K562 (cell line): ENCODE data around the gene GLE1. TPM values are rescaled to one million over a fixed set of nuclear protein-coding genes. Genes with fewer than 3 reads are reported as not detected.
A peak's percentile ranks its signal among the peaks of the same experiment; 100 is the strongest.

Experiments
- ARID1B ChIP-seq: fragments of 450-650 bp; IDR thresholded peaks from 2 replicates; pipeline ENCODE4 v1.6.1; 2016; ENCODE audit warnings: antibody characterized with exemption, mild to moderate bottlenecking, inconsistent platforms
- CAMTA2 ChIP-seq: fragments of 250-450 bp; sonication (Bioruptor Pico); conservative IDR thresholded peaks from 2 replicates; pipeline ENCODE4 v1.5.1; 2022
- CEBPZ ChIP-seq: fragments of 150-350 bp; IDR thresholded peaks from 2 replicates; pipeline ENCODE4 v1.6.1; 2014; ENCODE audit warnings: low read depth, mild to moderate bottlenecking, low read length, borderline replicate concordance
- ELF1 ChIP-seq: fragments of 200-800 bp; sonication (Bioruptor generic); IDR thresholded peaks from 2 replicates; pipeline ENCODE4 v1.6.1; 2016; ENCODE audit warnings: missing genetic modification characterization, missing compliant biosample characterization
- ETV6 ChIP-seq, 3 experiments: fragments of 150-350 bp in 1 of 3; sonication (generic) in 1 of 3; formaldehyde crosslinking in 1 of 3; IDR thresholded peaks; 2 replicates each; pipeline versions ENCODE4 v1.6.1 to v1.8.0; 2014 to 2022; ENCODE audit warnings: borderline replicate concordance in 2 of 3, low read depth in 2 of 3, antibody characterized with exemption in 1 of 3, low read length in 1 of 3, mild to moderate bottlenecking in 1 of 3, missing genetic modification reagents in 1 of 3
- HDAC1 ChIP-seq, 2 experiments: fragments of 450-650 bp; IDR thresholded peaks; 2 replicates each; pipeline ENCODE4 v1.6.1; 2016 to 2017; ENCODE audit warnings: inconsistent platforms in 1 of 2, mild to moderate bottlenecking in 1 of 2, moderate library complexity in 1 of 2
- HLTF ChIP-seq: fragments of 450-650 bp; IDR thresholded peaks from 2 replicates; pipeline ENCODE4 v1.6.1; 2016
- L3MBTL2 ChIP-seq: fragments of 450-650 bp; IDR thresholded peaks from 2 replicates; pipeline ENCODE4 v1.6.1; 2016; ENCODE audit warnings: mild to moderate bottlenecking, moderate library complexity
- MLX ChIP-seq, 2 experiments: fragments of 450-650 bp in 1 of 2; sonication (generic) in 1 of 2; formaldehyde crosslinking; conservative IDR thresholded peaks; 2 replicates each; pipeline versions ENCODE4 v1.4.0 to v1.8.1; 2020 to 2022; ENCODE audit warnings: mild to moderate bottlenecking in 1 of 2, missing genetic modification reagents in 1 of 2
- MTA1 ChIP-seq: fragments of 450-650 bp; IDR thresholded peaks from 2 replicates; pipeline ENCODE4 v1.6.1; 2017; ENCODE audit warnings: borderline replicate concordance
- PTBP1 ChIP-seq: fragments of 200-400 bp; formaldehyde crosslinking; IDR thresholded peaks from 2 replicates; pipeline ENCODE4 v1.6.1; 2017; ENCODE audit warnings: low read depth, low read length
- PURB ChIP-seq: sonication (generic); formaldehyde crosslinking; IDR thresholded peaks from 2 replicates; pipeline ENCODE4 v1.9.0; 2021; ENCODE audit warnings: low read depth, mild to moderate bottlenecking, missing genetic modification reagents
- STAT5B ChIP-seq: fragments of 250-450 bp; sonication (Bioruptor Pico); IDR thresholded peaks from 2 replicates; pipeline ENCODE4 v1.8.0; 2021; ENCODE audit warnings: mild to moderate bottlenecking, inconsistent platforms
- USF2 ChIP-seq: sonication (generic); formaldehyde crosslinking; IDR thresholded peaks from 2 replicates; pipeline ENCODE4 v1.5.0; 2020; ENCODE audit warnings: missing genetic modification reagents
- ZNF395 ChIP-seq: fragments of 200-800 bp; sonication (Bioruptor generic); IDR thresholded peaks from 2 replicates; pipeline ENCODE4 v1.6.1; 2017; ENCODE audit warnings: missing genetic modification characterization, missing compliant biosample characterization
- ZNF696 ChIP-seq: fragments of 250-450 bp; sonication (Bioruptor Pico); conservative IDR thresholded peaks from 2 replicates; pipeline ENCODE4 v1.4.0; 2020; ENCODE audit warnings: mild to moderate bottlenecking, moderate library complexity
- ZNF79 ChIP-seq: fragments of 250-450 bp; sonication (Bioruptor Pico); IDR thresholded peaks from 2 replicates; pipeline ENCODE4 v1.4.0; 2020; ENCODE audit warnings: low read depth, mild to moderate bottlenecking, moderate library complexity
- polyA plus RNA-seq, 8 experiments: library from polyadenylated mRNA; depleted of rRNA in 4 of 8; stranded (reverse) in 5 of 8; unstranded in 3 of 8; fragments of >200 nt; fragmentation: Nextera tagmentation in 2 of 8; fragmentation: Illumina TruSeq in 1 of 8; extraction: Ambion mirVana in 2 of 8; extraction: Trizol in 1 of 8; gene quantifications; 2 replicates each; pipeline versions ENCODE4 v1.2.1 to v1.2.3, GENCODE V29; 2011 to 2014; ENCODE audit warnings: inconsistent platforms in 1 of 8, missing spikeins in 1 of 8
- total RNA-seq, 7 experiments: library from RNA; depleted of rRNA in 6 of 7; stranded (reverse); fragments of >200 nt in 6 of 7; fragmentation: Illumina TruSeq in 2 of 7; extraction: Trizol in 2 of 7; gene quantifications; 2 replicates each; pipeline versions ENCODE4 v1.2.1 to v1.2.3, GENCODE V29; 2011 to 2021; ENCODE audit warnings: low replicate concordance in 1 of 7
- TF ChIP-seq, protein P1 (sequence below): fragments of 450-650 bp; IDR thresholded peaks from 2 replicates; pipeline ENCODE4 v1.6.1; 2016

The GLE1 gene
- total and polyA plus RNA-seq, 9 of the 15 experiments (the other 6 are each of a cell fraction or from before 2014, with no cell fraction given) = 15.9 to 44.8 (median 37.6) TPM

DNA sequence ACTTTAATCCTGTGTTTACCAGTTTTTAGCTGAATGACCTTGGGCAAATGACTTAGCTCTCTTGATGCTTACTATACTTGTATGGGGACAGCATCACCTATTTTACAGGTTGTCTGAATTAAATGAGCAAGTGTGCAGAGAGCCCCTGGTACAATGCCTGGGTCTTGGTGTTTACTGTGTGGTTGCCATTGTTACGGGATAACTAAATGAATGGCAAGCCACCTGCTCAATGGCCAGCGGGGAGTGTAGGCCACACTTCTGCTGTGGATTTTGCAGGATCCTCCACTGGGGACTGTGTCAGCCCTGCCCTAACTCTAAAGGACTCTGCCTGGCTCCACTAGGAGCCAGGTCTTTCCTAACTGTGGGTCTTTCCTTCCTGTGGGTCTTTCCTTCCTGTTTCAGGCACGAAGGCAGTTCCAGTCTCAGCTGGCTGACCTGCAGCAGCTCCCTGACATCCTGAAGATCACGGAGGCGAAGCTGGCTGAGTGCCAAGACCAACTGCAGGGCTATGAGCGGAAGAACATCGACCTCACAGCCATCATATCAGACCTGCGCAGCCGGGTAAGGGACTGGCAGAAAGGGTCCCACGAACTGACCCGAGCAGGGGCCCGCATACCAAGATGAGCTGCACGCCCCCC, 10.3 kb upstream of the GLE1 start (continued):
- TF ChIP-seq L3MBTL2 (0 out of 2 replicates have a peak, but pooled peaks have one; percentile 31), ETV6 (IDR thresholded peaks at IDR 0.05; ENCODE audit: borderline replicate concordance in 1 of 2, low read depth in 2 of 2, low read length in 1 of 2) (no peak), ETV6 (CRISPR knock-in tag; IDR thresholded peaks at IDR 0.05; ENCODE audit: borderline replicate concordance) (no peak), ARID1B (peak; percentile 62), ELF1 (no peak), STAT5B (no peak), CAMTA2 (CRISPR knock-in tag) (no peak), USF2 (CRISPR knock-in tag) (no peak), HDAC1 (IDR thresholded peaks at IDR 0.05) (no peak), PTBP1 (no peak), HLTF (no peak), MTA1 (no peak), PURB (CRISPR knock-in tag) (no peak), ZNF395 (CRISPR knock-in tag) (no peak; the same call in 1 of the 2 replicates), ZNF79 (no peak), MLX (CRISPR knock-in tag; conservative IDR thresholded peaks at IDR 0.05) (no peak), CEBPZ (no peak), ZNF696 (CRISPR knock-in tag) (no peak)
- TF ChIP-seq, protein P1, sequence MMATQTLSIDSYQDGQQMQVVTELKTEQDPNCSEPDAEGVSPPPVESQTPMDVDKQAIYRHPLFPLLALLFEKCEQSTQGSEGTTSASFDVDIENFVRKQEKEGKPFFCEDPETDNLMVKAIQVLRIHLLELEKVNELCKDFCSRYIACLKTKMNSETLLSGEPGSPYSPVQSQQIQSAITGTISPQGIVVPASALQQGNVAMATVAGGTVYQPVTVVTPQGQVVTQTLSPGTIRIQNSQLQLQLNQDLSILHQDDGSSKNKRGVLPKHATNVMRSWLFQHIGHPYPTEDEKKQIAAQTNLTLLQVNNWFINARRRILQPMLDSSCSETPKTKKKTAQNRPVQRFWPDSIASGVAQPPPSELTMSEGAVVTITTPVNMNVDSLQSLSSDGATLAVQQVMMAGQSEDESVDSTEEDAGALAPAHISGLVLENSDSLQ = 0 out of 2 replicates have a peak, but pooled peaks have one; percentile 23
